ENCODE measurements around the gene TTLL7.

DNA sequence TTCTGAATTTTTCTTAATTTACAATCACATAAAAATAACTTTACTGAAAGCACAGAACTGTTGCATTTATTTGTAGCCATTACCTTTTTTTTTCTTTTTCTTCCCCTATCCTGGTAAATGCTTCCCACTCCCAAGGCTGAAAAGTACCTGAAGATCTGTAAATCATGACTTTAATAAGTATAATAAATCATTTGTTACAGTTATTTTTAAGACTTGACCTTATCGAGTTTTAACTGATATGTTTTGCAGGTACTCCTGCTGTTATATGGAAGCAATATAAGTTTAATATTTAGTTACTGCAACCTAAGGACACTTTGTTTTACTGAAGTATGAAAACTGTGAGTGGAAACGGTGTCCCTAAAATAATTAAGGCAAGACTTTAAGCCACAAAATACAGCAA, 142.6 kb downstream of the TTLL7 start:
- TF ChIP-seq, protein P1, sequence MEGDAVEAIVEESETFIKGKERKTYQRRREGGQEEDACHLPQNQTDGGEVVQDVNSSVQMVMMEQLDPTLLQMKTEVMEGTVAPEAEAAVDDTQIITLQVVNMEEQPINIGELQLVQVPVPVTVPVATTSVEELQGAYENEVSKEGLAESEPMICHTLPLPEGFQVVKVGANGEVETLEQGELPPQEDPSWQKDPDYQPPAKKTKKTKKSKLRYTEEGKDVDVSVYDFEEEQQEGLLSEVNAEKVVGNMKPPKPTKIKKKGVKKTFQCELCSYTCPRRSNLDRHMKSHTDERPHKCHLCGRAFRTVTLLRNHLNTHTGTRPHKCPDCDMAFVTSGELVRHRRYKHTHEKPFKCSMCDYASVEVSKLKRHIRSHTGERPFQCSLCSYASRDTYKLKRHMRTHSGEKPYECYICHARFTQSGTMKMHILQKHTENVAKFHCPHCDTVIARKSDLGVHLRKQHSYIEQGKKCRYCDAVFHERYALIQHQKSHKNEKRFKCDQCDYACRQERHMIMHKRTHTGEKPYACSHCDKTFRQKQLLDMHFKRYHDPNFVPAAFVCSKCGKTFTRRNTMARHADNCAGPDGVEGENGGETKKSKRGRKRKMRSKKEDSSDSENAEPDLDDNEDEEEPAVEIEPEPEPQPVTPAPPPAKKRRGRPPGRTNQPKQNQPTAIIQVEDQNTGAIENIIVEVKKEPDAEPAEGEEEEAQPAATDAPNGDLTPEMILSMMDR (IDR thresholded peaks at IDR 0.05) = no peak
- no peak for TF ChIP-seq POLR2A (IDR thresholded peaks at IDR 0.05)

All from ovary (tissue), 3 donors.